CD4-positive, alpha-beta T cell treated with Interleukin-4 for 1 hour (primary cell): ENCODE results near the gene YIF1A.

ENCODE experiments used
- DNase-seq, 2 donors: peaks; one replicate each; pipeline ENCODE4 v3.0.0-alpha.2; 2020 to 2022

The YIF1A gene, protein sequence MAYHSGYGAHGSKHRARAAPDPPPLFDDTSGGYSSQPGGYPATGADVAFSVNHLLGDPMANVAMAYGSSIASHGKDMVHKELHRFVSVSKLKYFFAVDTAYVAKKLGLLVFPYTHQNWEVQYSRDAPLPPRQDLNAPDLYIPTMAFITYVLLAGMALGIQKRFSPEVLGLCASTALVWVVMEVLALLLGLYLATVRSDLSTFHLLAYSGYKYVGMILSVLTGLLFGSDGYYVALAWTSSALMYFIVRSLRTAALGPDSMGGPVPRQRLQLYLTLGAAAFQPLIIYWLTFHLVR

GRCh38 chr11:66288671-66289547 lies at the start of gene YIF1A:
TSS of gene YIF1A (minus strand) at chr11:66289143. CDS start at chr11:66288985, 158 bp downstream.
- peak; percentile 99 to 100 for DNase-seq

DNA sequence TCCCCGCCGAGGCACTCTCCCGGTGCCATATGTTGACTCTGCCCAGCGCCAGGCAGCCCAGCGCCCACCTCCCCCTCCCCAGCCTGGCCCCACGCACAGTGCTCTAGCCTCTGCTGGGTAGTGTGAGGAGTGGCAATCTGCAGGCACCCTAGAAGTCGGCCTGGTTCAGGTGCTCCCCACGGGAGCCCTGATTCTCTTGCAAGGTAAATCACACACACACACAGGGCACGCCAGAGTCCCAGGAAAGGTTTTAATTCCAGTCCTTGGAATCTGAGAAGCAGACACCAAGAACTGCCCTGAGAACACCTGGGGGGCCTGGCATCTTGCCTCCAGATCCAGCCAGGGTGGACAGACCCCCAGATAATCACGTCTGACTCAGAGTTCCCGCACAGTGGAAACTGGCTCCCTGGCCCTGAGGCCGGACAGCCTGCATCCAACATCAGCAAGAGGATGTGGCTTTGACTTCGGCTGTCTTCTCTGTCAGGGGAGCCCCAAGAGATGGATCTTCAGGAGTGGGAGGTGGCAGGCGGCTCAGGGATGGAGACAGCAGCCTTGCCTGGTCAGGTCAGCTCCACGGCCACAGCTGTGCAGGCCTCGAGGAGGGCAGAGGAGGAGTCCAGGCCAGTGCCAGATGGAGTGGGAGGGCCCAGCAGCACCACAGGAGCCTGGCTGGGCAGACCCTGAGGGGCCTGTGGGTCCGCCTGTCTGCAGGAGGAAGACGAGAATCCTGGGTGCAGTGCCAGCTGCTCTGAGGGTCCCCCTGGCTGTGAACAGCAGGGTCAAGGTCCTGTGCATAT lies 48.4 kb upstream of the YIF1A start:
- no peak for DNase-seq

GRCh38 chr11:66336234-66337102 lies 47.5 kb upstream of the YIF1A start, which contains the start of gene RIN1:
TSS of gene RIN1 (minus strand) at chr11:66336434. CDS start at chr11:66336402, 32 bp downstream.
- peak; percentile 55 to 64 for DNase-seq

- no peak for DNase-seq
Observed at GRCh38 chr11:66335531-66336233, 46.7 kb upstream of the YIF1A start.

- DNase-seq, result peak in 1 of 2 donors; percentile 25
Observed at GRCh38 chr11:66334605-66335442, 45.9 kb upstream of the YIF1A start.

DNA sequence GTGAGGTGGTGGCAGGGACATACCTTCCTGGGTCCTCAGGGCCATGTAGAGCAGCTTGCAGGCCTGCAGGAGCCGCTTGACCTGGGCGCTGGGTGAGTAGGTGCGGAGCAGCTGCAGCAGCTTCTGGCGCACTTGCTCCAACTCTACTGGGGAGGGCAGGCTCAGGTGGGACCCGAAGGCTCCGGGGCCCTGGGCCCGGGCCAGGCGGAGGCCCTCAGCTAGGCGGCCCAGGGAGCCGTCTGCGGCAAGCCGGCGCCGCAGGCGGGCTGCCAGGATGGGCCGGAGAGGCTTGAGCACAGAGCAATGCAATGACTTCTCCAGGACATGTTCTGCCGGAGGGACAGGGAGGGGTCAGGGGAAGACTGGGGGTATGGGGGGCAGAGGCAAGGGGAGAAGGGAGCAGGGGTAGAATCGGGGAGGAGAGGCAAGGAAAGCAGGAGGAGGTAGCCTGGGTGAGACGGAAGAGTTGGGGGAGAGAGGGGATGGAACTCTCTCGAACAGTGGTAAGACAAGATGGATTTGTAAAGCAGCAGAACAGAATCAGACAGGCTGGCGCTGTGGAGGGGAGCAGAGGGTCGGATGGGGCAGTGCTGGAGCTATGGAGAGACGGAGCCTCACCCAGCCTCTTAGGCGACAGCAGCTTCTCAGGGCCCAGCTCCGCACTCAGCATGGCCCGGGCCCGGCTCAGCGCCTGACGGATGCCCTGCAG lies 45.1 kb upstream of the YIF1A start:
- DNase-seq, result no peak

DNA sequence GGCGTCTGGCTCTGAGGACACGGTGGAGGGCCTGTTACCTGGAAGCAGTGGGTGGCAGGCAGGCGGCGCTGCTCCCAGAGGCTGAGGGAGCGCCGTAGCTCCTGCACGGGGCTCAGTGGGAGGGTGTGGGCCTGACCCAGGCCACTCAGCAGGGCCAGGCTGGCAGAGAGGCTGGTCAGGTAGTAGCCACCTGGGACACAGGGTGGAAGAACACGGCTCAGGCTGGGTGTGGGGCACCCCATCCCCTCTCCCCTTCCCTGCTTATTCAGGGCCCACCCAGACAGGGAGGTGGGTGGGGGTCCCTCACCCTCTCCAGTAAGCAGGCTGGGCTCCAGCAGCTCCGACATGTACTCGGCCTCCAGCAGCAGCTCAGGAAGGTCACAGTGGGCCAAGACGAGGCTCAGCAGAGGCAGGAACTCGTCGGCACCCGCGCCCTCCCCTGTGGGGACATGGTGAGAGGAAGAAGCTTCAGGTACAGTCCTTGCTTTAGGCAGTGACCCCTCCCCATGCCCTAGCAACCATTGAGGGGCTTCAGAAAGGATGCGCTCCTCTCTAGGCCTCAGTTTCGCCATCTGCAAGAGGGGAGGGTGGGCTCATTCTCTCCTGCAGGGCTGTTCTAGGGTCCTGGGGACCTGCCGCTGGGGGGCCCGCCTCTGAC lies 44.4 kb upstream of the YIF1A start:
- no peak for DNase-seq

- DNase-seq, result no peak
Observed at GRCh38 chr11:66332371-66333219, 43.7 kb upstream of the YIF1A start.

DNA sequence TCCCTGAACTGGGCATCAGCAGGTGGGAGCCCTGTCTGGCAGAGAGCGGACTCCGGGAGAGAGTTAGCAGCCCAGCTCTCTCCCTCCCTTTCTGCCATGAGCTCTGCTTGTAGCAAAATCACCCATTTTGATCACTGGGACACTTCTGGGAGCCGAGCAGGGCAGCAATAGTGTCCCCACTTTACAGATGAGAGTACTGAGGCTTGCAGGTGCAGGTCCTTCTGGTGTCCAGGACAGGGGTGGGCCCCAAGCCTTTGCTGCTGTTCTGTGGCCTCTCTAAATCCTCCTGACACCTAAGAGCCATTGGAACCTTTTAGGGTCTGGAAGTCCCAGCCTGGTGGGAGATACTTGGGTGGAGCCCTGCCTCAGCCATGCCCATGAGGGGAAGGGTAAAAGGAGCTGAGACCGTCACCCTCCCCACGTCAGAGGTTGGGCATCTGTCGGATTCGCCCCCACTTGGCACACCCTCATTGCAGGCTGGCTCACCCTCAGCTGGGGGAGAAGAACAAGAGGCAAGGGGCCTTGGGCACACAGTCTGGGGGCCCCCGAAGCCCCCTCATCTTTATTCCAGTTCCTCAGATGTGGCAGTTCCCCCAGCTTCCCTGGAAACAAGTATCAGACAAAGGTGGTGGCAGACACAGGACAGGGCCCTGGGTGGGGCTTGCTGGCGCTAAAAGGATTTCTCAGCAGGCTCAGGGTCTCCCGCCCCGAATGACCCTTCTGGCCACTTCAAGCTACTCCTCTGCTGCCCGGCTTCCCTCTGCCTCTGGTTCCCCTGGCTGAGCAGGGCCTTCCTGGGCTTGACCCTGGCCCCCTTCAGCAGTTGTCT lies 42.8 kb upstream of the YIF1A start:
- DNase-seq, result no peak

DNA sequence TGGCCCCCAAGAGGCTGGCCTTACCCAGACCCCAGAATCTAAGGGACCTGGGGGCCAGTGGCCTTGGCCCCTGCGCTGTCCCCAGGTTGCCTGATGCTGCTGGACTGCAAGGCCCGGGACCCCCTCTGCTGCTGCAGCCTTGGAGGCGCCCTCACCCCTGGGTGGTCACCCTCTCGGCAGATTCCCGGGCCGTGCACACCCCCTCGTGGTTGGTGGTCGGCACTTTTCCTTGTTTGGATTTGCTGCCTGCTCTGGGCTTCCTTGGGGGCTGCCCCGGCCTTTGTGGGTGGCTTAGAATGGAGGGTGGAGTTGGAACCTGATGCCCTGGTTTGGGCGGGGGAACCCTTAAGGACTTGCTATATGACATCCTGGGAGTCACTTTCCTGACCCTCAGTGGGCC lies 42.0 kb upstream of the YIF1A start:
- no peak for DNase-seq

DNA sequence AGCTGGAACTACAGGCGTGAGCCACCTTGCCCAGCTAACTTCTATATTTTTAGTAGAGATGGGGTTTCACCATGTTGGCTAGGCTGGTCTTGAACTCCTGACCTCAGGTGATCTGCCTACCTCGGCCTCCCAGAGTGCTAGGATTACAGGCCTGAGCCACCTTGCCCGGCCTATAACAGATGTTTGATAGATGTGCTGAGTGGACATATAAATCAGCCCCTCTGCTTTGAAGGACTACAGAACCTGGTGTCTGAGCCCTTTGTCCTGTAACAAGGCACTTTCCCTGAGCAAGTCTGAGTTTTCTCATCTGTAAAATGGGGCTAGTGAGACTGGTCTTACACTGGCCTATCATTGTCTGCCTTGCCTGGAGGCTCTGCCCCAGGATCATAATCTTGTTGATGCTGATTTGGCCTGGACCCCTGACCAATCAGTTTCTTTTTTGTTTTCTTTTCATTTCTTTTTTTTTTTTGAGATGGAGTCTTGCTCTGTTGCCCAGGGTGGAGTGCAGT lies 40.3 kb upstream of the YIF1A start:
- no peak for DNase-seq

GRCh38 chr11:66328302-66329144 lies 39.6 kb upstream of the YIF1A start:
- DNase-seq, result peak; percentile 85

- peak; percentile 60 to 71 for DNase-seq
Observed at GRCh38 chr11:66328031-66328301, 39.0 kb upstream of the YIF1A start.

DNA sequence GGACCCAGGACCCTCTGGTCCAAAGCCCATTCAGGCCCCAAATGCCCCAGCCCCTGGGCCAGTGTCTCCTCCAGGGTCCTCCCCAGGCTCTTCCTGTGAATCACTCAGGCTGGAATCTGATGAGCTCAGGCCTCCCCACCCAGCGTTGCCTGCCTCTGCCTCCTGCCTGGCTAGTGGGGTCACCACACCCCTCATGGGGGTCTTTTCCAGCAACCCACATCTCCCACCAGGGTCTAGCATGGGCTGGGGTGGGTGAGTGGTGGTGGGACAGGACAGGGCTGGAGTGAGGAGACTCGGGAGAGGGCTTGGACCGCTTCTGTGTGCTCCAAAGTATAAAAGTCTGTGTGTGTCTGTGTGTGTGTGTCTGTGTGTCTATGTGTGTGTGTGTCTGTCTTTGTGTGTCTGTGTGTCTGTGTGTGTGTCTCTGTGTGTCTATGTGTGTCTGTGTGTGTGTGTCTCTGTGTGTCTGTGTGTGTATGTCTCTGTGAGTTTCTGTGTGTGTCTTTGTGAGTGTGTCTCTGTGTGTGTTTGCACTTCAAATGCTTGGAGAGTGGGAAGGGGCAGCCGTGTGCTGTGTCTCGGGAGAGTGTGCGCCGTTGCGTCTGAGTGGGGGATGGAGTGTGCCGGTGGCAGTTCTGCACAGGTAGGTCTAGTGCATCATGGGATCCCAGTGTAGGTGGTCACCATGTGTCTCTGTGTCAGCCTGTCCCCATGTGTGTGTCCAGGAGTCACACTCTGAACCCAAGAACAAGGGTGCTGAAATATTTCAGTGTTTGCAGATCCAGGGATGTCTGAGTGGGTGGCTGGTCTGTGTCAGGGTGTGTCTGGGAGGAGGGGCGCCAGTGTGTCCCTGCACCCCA lies 38.5 kb upstream of the YIF1A start:
- DNase-seq, result no peak
